Thoracic aorta (tissue), 2 donors: ENCODE data around the gene TIMM44. TPM values are rescaled to one million over a fixed set of nuclear protein-coding genes. Genes with fewer than 3 reads are reported as not detected.

Experiments
- ATAC-seq: fragments of 150-250 bp; one replicate; pipeline ENCODE4 v1.8.0; 2017; ENCODE audit warnings: low read depth; ENCODE audit not compliant: insufficient number of reproducible peaks, low FRiP score
- DNase-seq: peaks from one replicate; pipeline ENCODE4 v3.0.0-alpha.2; 2020; ENCODE audit warnings: low spot score
- H3K27ac ChIP-seq, 2 donors: fragments of 200-600 bp; sonication (generic); 1 replicate in 1 of 2; 2 replicates in 1 of 2; pipeline ENCODE4 v1.5.1; 2016; ENCODE audit warnings: mild to moderate bottlenecking in 2 of 2, moderate library complexity in 2 of 2
- H3K27me3 ChIP-seq: fragments of 200-600 bp; sonication (generic); replicated peaks from 2 replicates; pipeline ENCODE4 v1.6.0; 2016; ENCODE audit warnings: mild to moderate bottlenecking; ENCODE audit not compliant: insufficient read depth
- H3K36me3 ChIP-seq: fragments of 200-600 bp; sonication (generic); one replicate; pipeline ENCODE4 v1.5.1; 2016
- H3K4me1 ChIP-seq, 2 donors: fragments of 200-600 bp; sonication (generic); 1 replicate in 1 of 2; 2 replicates in 1 of 2; pipeline versions ENCODE4 v1.5.1 to v1.6.0; 2016; ENCODE audit warnings: low read depth in 2 of 2, mild to moderate bottlenecking in 1 of 2; ENCODE audit not compliant: control insufficient read depth in 1 of 2
- H3K4me3 ChIP-seq: fragments of 200-600 bp; sonication (generic); 2 replicates; pipeline ENCODE4 v1.5.1; 2016; ENCODE audit warnings: mild to moderate bottlenecking
- H3K9me3 ChIP-seq: fragments of 200-600 bp; sonication (generic); 2 replicates; pipeline ENCODE4 v1.5.1; 2016
- total RNA-seq, 2 donors: library from RNA; depleted of rRNA; stranded (reverse); fragments of >200 nt; gene quantifications; one replicate each; pipeline versions ENCODE4 v1.1.0 to v1.2.3, GENCODE V29; 2016
- TF ChIP-seq, protein P1 (sequence below): fragments of 200-600 bp; sonication (generic); IDR thresholded peaks from one replicate; pipeline ENCODE4 v1.5.1; 2019; ENCODE audit warnings: antibody characterized with exemption

Gene TIMM44
- total RNA-seq, 2 donors from 2014 or later = 51.2 to 77.6 TPM

GRCh38 chr19:7970716-7971448, 27.4 kb upstream of the TIMM44 start:
- ATAC-seq (no peak), DNase-seq (no peak)
- no peak overlapping the region for H3K27ac ChIP-seq
- no peak overlapping the region for H3K4me3 ChIP-seq
- peaks cover 0 to 17% of the 10 kb centered on the region in 2 donors for H3K4me1 ChIP-seq
- TF ChIP-seq, protein P1, sequence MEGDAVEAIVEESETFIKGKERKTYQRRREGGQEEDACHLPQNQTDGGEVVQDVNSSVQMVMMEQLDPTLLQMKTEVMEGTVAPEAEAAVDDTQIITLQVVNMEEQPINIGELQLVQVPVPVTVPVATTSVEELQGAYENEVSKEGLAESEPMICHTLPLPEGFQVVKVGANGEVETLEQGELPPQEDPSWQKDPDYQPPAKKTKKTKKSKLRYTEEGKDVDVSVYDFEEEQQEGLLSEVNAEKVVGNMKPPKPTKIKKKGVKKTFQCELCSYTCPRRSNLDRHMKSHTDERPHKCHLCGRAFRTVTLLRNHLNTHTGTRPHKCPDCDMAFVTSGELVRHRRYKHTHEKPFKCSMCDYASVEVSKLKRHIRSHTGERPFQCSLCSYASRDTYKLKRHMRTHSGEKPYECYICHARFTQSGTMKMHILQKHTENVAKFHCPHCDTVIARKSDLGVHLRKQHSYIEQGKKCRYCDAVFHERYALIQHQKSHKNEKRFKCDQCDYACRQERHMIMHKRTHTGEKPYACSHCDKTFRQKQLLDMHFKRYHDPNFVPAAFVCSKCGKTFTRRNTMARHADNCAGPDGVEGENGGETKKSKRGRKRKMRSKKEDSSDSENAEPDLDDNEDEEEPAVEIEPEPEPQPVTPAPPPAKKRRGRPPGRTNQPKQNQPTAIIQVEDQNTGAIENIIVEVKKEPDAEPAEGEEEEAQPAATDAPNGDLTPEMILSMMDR = peak; percentile 52
- no peaks in the 10 kb centered on the region for H3K9me3 ChIP-seq
- H3K27me3 ChIP-seq = no peaks in the 10 kb centered on the region
- peaks cover 32% of the 10 kb centered on the region for H3K36me3 ChIP-seq

GRCh38 chr19:7969555-7969939, 26.1 kb upstream of the TIMM44 start:
- ATAC-seq = no peak
- no peak for DNase-seq
- H3K4me3 ChIP-seq = no peak overlapping the region
- no peaks in the 10 kb centered on the region for H3K27me3 ChIP-seq
- peaks cover 32% of the 10 kb centered on the region for H3K36me3 ChIP-seq
- H3K9me3 ChIP-seq = no peaks in the 10 kb centered on the region
- TF ChIP-seq, protein P1 = no peak
- peaks cover 0 to 5% of the 10 kb centered on the region in 2 donors for H3K4me1 ChIP-seq
- H3K27ac ChIP-seq = no peak overlapping the region

GRCh38 chr19:7968796-7969554, 25.5 kb upstream of the TIMM44 start:
- Histone ChIP-seq H3K4me3 (no peak overlapping the region), H3K36me3 (peaks cover 37% of the 10 kb centered on the region), H3K27ac (no peak overlapping the region), H3K9me3 (no peaks in the 10 kb centered on the region), H3K27me3 (no peaks in the 10 kb centered on the region), H3K4me1 (no peaks in the 10 kb centered on the region)
- ATAC-seq (no peak), DNase-seq (no peak)
- TF ChIP-seq, protein P1 = no peak

- TF ChIP-seq, protein P1 = no peak
- ATAC-seq (no peak), DNase-seq (no peak)
- H3K27ac ChIP-seq = no peak overlapping the region
- H3K4me3 ChIP-seq = no peak overlapping the region
- no peaks in the 10 kb centered on the region for H3K4me1 ChIP-seq
- H3K9me3 ChIP-seq = no peaks in the 10 kb centered on the region
- no peaks in the 10 kb centered on the region for H3K27me3 ChIP-seq
- H3K36me3 ChIP-seq = peaks cover 39% of the 10 kb centered on the region
Observed at GRCh38 chr19:7968008-7968795, 24.7 kb upstream of the TIMM44 start.
